PC-3 (cell line): ENCODE measurements around the gene CCDC200. TPM values are rescaled to one million over a fixed set of nuclear protein-coding genes. Genes with fewer than 3 reads are reported as not detected.

Experiments used
- ATAC-seq: fragments of 200-7000 bp; cut with Tn5 transposase; 2 replicates; pipeline ENCODE4 v1.9.1; 2020; ENCODE audit warnings: mild to moderate bottlenecking, moderate library complexity
- BruUV-seq: library from RNA; stranded (reverse); fragments of 400-500 nt; replicated peaks from 2 replicates; lab custom pipeline; 2021; lab: Mats Ljungman, UMichigan
- CTCF ChIA-PET: fragments of 300-600 bp; sonication (Branson Sonifier 250); formaldehyde crosslinking; loops from one replicate; lab custom pipeline; 2022; ENCODE audit warnings: antibody characterized with exemption; lab: Charles Lee
- POLR2A ChIA-PET: fragments of 300-600 bp; sonication (Branson Sonifier 250); formaldehyde crosslinking; loops from one replicate; lab custom pipeline; 2022; ENCODE audit warnings: antibody characterized with exemption; ENCODE audit not compliant: unreplicated experiment; lab: Charles Lee
- DNase-seq: peaks from one replicate; pipeline ENCODE4 v3.0.0-alpha.2; 2015
- H2AFZ ChIP-seq: fragments of 300-600 bp; sonication (generic); 2 replicates; pipeline ENCODE4 v1.6.0; 2016; ENCODE audit warnings: antibody characterized with exemption, low read length
- H3F3A ChIP-seq: fragments of 300-600 bp; sonication (generic); one replicate; pipeline ENCODE4 v1.6.0; 2017; ENCODE audit warnings: antibody characterized with exemption, low read length, control low read depth, mild to moderate bottlenecking; ENCODE audit not compliant: unreplicated experiment
- H3K27ac ChIP-seq: fragments of 300-600 bp; sonication (generic); 2 replicates; pipeline ENCODE4 v1.5.1; 2016; ENCODE audit warnings: mild to moderate bottlenecking, low read length
- H3K27me3 ChIP-seq: fragments of 300-600 bp; sonication (generic); 2 replicates; pipeline ENCODE4 v1.6.1; 2016; ENCODE audit warnings: low read length, mixed read lengths
- H3K36me3 ChIP-seq: fragments of 300-600 bp; sonication (generic); 2 replicates; pipeline ENCODE4 v1.6.1; 2016; ENCODE audit warnings: low read depth, mixed run types, low read length, mixed read lengths
- H3K4me1 ChIP-seq: fragments of 300-600 bp; sonication (generic); 2 replicates; pipeline ENCODE4 v1.5.1; 2016; ENCODE audit warnings: low read length; ENCODE audit not compliant: insufficient read depth
- H3K4me2 ChIP-seq: fragments of 300-600 bp; sonication (generic); 2 replicates; pipeline ENCODE4 v1.6.0; 2016; ENCODE audit warnings: low read length
- H3K4me3 ChIP-seq: fragments of 300-600 bp; sonication (generic); 2 replicates; pipeline ENCODE4 v1.5.1; 2016; ENCODE audit warnings: mild to moderate bottlenecking, low read length, mixed read lengths
- H3K79me2 ChIP-seq: fragments of 300-600 bp; sonication (generic); 2 replicates; pipeline ENCODE4 v1.6.1; 2017; ENCODE audit warnings: low read length, mixed read lengths
- H3K9ac ChIP-seq: fragments of 300-600 bp; sonication (generic); 2 replicates; pipeline ENCODE4 v1.6.0; 2016; ENCODE audit warnings: mild to moderate bottlenecking, low read length
- H3K9me2 ChIP-seq: fragments of 300-600 bp; sonication (generic); replicated peaks from 2 replicates; pipeline ENCODE4 v1.6.1; 2016; ENCODE audit warnings: mixed run types, low read length, mixed read lengths
- H3K9me3 ChIP-seq: fragments of 300-600 bp; sonication (generic); 2 replicates; pipeline ENCODE4 v1.6.1; 2016; ENCODE audit warnings: low read length, mixed read lengths
- H4K20me1 ChIP-seq: fragments of 300-600 bp; sonication (generic); 2 replicates; pipeline ENCODE4 v1.6.1; 2016; ENCODE audit warnings: low read length, mixed read lengths
- EZH2 ChIP-seq: fragments of 300-600 bp; sonication (generic); IDR thresholded peaks from one replicate; pipeline ENCODE4 v1.6.1; 2017; ENCODE audit warnings: antibody characterized with exemption, mild to moderate bottlenecking, low read length; ENCODE audit not compliant: unreplicated experiment
- EZH2phosphoT487 ChIP-seq: fragments of 300-600 bp; sonication (generic); IDR thresholded peaks from 2 replicates; pipeline ENCODE4 v1.6.1; 2018; ENCODE audit warnings: mild to moderate bottlenecking, antibody characterized with exemption, low read length, borderline replicate concordance
- intact Hi-C: fragments of 100-400 bp; cut with micrococcal nuclease; formaldehyde crosslinking; loops from 2 replicates; pipeline ENCODE4 v1.9.0; 2023
- total RNA-seq: library from RNA; depleted of rRNA; stranded (reverse); fragments of >200 nt; gene quantifications from 2 replicates; pipeline ENCODE4 v1.2.3, GENCODE V29; 2014
- TF ChIP-seq, protein P1 (sequence below): fragments of 300-600 bp; sonication (generic); conservative IDR thresholded peaks from 2 replicates; pipeline ENCODE4 v1.5.1; 2017; ENCODE audit warnings: antibody characterized with exemption, low read depth, mild to moderate bottlenecking, low read length

The CCDC200 gene
- total RNA-seq, 1 experiment from 2014 or later, result not detected

DNA sequence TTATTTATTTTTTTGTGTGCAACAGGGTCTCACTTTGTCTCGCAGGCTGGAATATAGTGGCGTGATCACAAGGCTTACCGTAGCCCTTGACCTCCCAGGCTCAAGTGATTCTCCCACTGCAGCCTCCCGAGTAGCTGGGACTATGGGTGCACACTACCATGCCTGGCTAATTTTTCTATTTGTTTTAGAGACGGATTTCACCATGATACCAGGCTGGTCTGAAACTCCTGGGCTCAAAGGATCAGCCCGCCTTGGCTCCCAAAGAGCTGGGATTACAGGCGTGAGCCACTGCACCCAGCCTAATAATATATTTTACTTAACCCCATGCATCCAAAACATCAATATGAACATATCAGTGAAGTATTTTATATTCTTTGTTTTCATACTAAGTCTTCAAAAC lies 2.0 kb downstream of the CCDC200 start:
- H3F3A ChIP-seq, result no peaks in the 10 kb centered on the region
- no peak overlapping the region for H3K27ac ChIP-seq
- no peak overlapping the region for H3K4me2 ChIP-seq
- intact Hi-C loops, result no loop called here
- H3K4me3 ChIP-seq, result no peak overlapping the region
- H3K36me3 ChIP-seq, result no peaks in the 10 kb centered on the region
- no peaks in the 10 kb centered on the region for H3K4me1 ChIP-seq
- ChIA-PET CTCF (no interaction called here), POLR2A (interaction anchor here (0.7 kb wide), 1 partner anchor 592 kb away, joined by 3 read pairs; no protein-coding TSS in a partner anchor)
- no peak overlapping the region for H2AFZ ChIP-seq
- H3K9me2 ChIP-seq, result no peaks in the 10 kb centered on the region
- H4K20me1 ChIP-seq, result no peaks in the 10 kb centered on the region
- no peaks in the 10 kb centered on the region for H3K27me3 ChIP-seq
- no peaks in the 10 kb centered on the region for H3K79me2 ChIP-seq
- no peak for TF ChIP-seq EZH2phosphoT487
- TF ChIP-seq EZH2, result no peak
- TF ChIP-seq, protein P1, sequence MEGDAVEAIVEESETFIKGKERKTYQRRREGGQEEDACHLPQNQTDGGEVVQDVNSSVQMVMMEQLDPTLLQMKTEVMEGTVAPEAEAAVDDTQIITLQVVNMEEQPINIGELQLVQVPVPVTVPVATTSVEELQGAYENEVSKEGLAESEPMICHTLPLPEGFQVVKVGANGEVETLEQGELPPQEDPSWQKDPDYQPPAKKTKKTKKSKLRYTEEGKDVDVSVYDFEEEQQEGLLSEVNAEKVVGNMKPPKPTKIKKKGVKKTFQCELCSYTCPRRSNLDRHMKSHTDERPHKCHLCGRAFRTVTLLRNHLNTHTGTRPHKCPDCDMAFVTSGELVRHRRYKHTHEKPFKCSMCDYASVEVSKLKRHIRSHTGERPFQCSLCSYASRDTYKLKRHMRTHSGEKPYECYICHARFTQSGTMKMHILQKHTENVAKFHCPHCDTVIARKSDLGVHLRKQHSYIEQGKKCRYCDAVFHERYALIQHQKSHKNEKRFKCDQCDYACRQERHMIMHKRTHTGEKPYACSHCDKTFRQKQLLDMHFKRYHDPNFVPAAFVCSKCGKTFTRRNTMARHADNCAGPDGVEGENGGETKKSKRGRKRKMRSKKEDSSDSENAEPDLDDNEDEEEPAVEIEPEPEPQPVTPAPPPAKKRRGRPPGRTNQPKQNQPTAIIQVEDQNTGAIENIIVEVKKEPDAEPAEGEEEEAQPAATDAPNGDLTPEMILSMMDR, result no peak
- H3K9me3 ChIP-seq, result no peaks in the 10 kb centered on the region
- no TSS peak for BruUV-seq
- no peak overlapping the region for H3K9ac ChIP-seq
- ATAC-seq (no peak), DNase-seq (no peak)

DNA sequence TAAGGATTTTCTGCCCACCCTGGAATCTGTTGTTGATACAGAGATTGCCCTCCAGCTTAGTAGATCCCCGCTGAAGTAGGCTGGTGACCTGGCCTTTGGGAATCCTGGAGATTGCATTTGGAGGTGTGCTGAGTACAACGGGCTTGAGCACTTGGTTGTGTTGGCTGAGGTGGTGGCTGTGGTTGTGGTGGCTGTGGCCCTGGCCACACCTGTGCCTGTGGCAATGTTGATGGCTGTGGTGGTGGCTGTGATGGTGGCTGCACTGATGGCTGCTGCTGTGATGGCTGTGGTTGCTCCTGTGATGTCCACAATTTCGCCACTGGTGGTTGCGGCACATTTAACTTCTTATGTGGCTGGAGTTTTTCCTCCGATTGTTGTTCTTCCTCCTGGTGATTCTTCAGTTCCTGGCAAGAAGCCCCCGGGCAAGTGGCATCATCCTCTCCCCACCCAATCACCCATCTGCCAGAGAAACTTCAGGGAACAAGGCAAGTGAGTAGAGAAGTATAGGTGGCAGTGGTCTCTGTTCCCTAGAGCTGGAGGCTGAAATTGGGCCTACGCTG lies 4.2 kb downstream of the CCDC200 start:
- Histone ChIP-seq H3K27ac (no peak overlapping the region), H3K9me2 (no peaks in the 10 kb centered on the region), H3K4me3 (no peak overlapping the region), H3K9ac (no peak overlapping the region), H3K79me2 (no peaks in the 10 kb centered on the region), H3K4me2 (no peak overlapping the region), H3F3A (no peaks in the 10 kb centered on the region), H3K4me1 (no peaks in the 10 kb centered on the region), H3K36me3 (no peaks in the 10 kb centered on the region), H2AFZ (no peak overlapping the region), H3K27me3 (no peaks in the 10 kb centered on the region), H3K9me3 (no peaks in the 10 kb centered on the region), H4K20me1 (no peaks in the 10 kb centered on the region)
- BruUV-seq, result no TSS peak
- intact Hi-C loops, result no loop called here
- TF ChIP-seq EZH2 (no peak), EZH2phosphoT487 (no peak)
- TF ChIP-seq, protein P1, result no peak
- ChIA-PET POLR2A (no interaction called here), CTCF (no interaction called here)
- ATAC-seq (no peak), DNase-seq (no peak)

DNA sequence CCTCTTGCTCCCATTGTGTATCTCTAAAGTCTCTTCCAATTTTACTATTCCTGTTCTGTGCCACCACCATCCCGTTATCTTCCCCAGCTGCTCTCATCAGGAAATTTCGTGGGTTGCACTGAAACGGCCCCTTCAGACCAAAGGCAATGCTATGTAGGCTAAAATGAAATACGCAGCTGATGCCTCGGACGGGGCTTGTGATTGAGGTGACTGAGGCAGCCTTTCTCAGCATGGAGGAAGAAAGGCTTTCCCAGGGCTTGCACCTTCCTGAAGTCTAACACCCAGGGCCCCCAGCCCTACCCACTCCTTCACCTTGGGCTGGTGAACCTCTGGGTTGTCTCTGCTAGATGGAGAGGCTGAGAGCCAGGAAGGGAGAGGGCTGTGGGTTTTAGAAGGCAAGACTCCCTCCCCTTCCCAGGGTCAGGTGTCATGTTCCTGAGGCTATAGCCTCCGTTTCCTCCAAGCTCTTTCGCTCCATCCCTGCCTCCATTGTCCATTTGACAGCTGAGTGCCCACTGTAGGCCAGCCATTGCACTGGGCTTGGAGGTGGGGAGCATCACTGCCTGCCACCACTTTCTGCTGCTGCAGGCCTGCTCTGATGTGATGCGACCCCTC lies 7.8 kb downstream of the CCDC200 start:
- H3K27me3 ChIP-seq, result no peaks in the 10 kb centered on the region
- no peaks in the 10 kb centered on the region for H3K9me2 ChIP-seq
- TF ChIP-seq EZH2phosphoT487 (no peak), EZH2 (no peak)
- TF ChIP-seq, protein P1, result no peak
- intact Hi-C loops, result no loop called here
- no peaks in the 10 kb centered on the region for H3F3A ChIP-seq
- BruUV-seq, result no TSS peak
- H4K20me1 ChIP-seq, result no peaks in the 10 kb centered on the region
- H3K9me3 ChIP-seq, result no peaks in the 10 kb centered on the region
- no peak overlapping the region for H3K4me3 ChIP-seq
- H3K36me3 ChIP-seq, result no peaks in the 10 kb centered on the region
- ChIA-PET CTCF (no interaction called here), POLR2A (no interaction called here)
- no peak overlapping the region for H3K27ac ChIP-seq
- no peaks in the 10 kb centered on the region for H3K4me1 ChIP-seq
- H2AFZ ChIP-seq, result no peak overlapping the region
- H3K4me2 ChIP-seq, result no peak overlapping the region
- ATAC-seq (no peak), DNase-seq (no peak)
- H3K79me2 ChIP-seq, result no peaks in the 10 kb centered on the region
- no peak overlapping the region for H3K9ac ChIP-seq
